Measurements from ENCODE around the gene CAV2. TPM values are rescaled to one million over a fixed set of nuclear protein-coding genes. Genes with fewer than 3 reads are reported as not detected.
A peak's percentile ranks its signal among the peaks of the same experiment; 100 is the strongest.

Gene CAV2
- total RNA-seq, 2 donors from 2014 or later = 5.2 to 7.4 TPM

- peaks cover 21% of the 10 kb centered on the region for H3K27me3 ChIP-seq (ENCODE audit: control insufficient read depth, insufficient read depth, low read length, poor library complexity, severe bottlenecking)
- H3K9ac ChIP-seq (ENCODE audit: extremely low read depth, low read length, poor library complexity, severe bottlenecking) = peak overlapping the region; percentile 14
- H3K4me3 ChIP-seq (ENCODE audit: low read length) = peak overlapping the region; percentile 83
- Mint-ChIP-seq H3K36me3 (ENCODE audit: low read depth) (no peaks in the 10 kb centered on the region), H3K9me3 (peaks cover 2% of the 10 kb centered on the region), H3K4me3 (peak overlapping the region; percentile 66), H3K4me1 (peaks cover 20% of the 10 kb centered on the region), H3K27me3 (ENCODE audit: insufficient read depth) (peaks cover 26% of the 10 kb centered on the region), H3K27ac (peak overlapping the region; percentile 40)
- no peaks in the 10 kb centered on the region for H3K9me3 ChIP-seq (ENCODE audit: control insufficient read depth, low read length)
- TF ChIP-seq CTCF (conservative IDR thresholded peaks at IDR 0.05) = no peak
- peak; percentile 83 for DNase-seq
- H3K36me3 ChIP-seq (ENCODE audit: control insufficient read depth, insufficient read depth, low read length) = no peaks in the 10 kb centered on the region
- WGBS, 2 experiments (ENCODE audit: insufficient coverage in 1 of 2, insufficient read length in 1 of 2) = 10% methylated on average over 12 to 36 of the region's 36 CpGs
- no peak overlapping the region for H3K27ac ChIP-seq (ENCODE audit: low read depth, low read length)
- H3K4me1 ChIP-seq (ENCODE audit: control insufficient read depth, insufficient read depth, low read length) = peaks cover 11% of the 10 kb centered on the region
These were observed 728 bp downstream of the CAV2 start for GRCh38 chr7:116500078-116500853.

GRCh38 chr7:116501425-116502167, 2.1 kb downstream of the CAV2 start:
- no peak overlapping the region for H3K4me3 ChIP-seq (ENCODE audit: low read length)
- peaks cover 11% of the 10 kb centered on the region for H3K4me1 ChIP-seq (ENCODE audit: control insufficient read depth, insufficient read depth, low read length)
- Mint-ChIP-seq H3K9me3 (peaks cover 2% of the 10 kb centered on the region), H3K36me3 (ENCODE audit: low read depth) (no peaks in the 10 kb centered on the region), H3K27me3 (ENCODE audit: insufficient read depth) (peaks cover 26% of the 10 kb centered on the region), H3K27ac (no peak overlapping the region), H3K4me1 (peaks cover 28% of the 10 kb centered on the region), H3K4me3 (no peak overlapping the region)
- H3K27me3 ChIP-seq (ENCODE audit: control insufficient read depth, insufficient read depth, low read length, poor library complexity, severe bottlenecking) = peaks cover 21% of the 10 kb centered on the region
- no peak overlapping the region for H3K9ac ChIP-seq (ENCODE audit: extremely low read depth, low read length, poor library complexity, severe bottlenecking)
- no peak for TF ChIP-seq CTCF (conservative IDR thresholded peaks at IDR 0.05)
- 86% methylated on average over 3 of the region's 5 CpGs; no CpG with 5 or more reads in 1 of the 2 experiments for WGBS, 2 experiments (ENCODE audit: insufficient coverage in 1 of 2, insufficient read length in 1 of 2)
- no peak overlapping the region for H3K27ac ChIP-seq (ENCODE audit: low read depth, low read length)
- H3K9me3 ChIP-seq (ENCODE audit: control insufficient read depth, low read length) = no peaks in the 10 kb centered on the region
- no peaks in the 10 kb centered on the region for H3K36me3 ChIP-seq (ENCODE audit: control insufficient read depth, insufficient read depth, low read length)
- no peak for DNase-seq

GRCh38 chr7:116502201-116503096, 2.9 kb downstream of the CAV2 start:
- DNase-seq = no peak
- H3K27me3 Mint-ChIP-seq (ENCODE audit: insufficient read depth) = peaks cover 26% of the 10 kb centered on the region
- no peaks in the 10 kb centered on the region for H3K9me3 Mint-ChIP-seq
- no peaks in the 10 kb centered on the region for H3K36me3 Mint-ChIP-seq (ENCODE audit: low read depth)
- no peak overlapping the region for H3K4me3 Mint-ChIP-seq
- peaks cover 28% of the 10 kb centered on the region for H3K4me1 Mint-ChIP-seq
- Histone ChIP-seq H3K9me3 (ENCODE audit: control insufficient read depth, low read length) (no peaks in the 10 kb centered on the region), H3K4me1 (ENCODE audit: control insufficient read depth, insufficient read depth, low read length) (peaks cover 11% of the 10 kb centered on the region), H3K9ac (ENCODE audit: extremely low read depth, low read length, poor library complexity, severe bottlenecking) (no peak overlapping the region), H3K27me3 (ENCODE audit: control insufficient read depth, insufficient read depth, low read length, poor library complexity, severe bottlenecking) (peaks cover 21% of the 10 kb centered on the region), H3K27ac (ENCODE audit: low read depth, low read length) (no peak overlapping the region), H3K4me3 (ENCODE audit: low read length) (no peak overlapping the region), H3K36me3 (ENCODE audit: control insufficient read depth, insufficient read depth, low read length) (no peaks in the 10 kb centered on the region)
- WGBS, 2 experiments (ENCODE audit: insufficient coverage in 1 of 2, insufficient read length in 1 of 2) = 92 to 96% methylated on average over 2 of the region's 2 CpGs
- H3K27ac Mint-ChIP-seq = no peak overlapping the region
- TF ChIP-seq CTCF (conservative IDR thresholded peaks at IDR 0.05) = no peak

Measured in endodermal cell (in vitro differentiated cells).